Measurements from ENCODE around the gene CHN1.

CHN1 gene

DNA sequence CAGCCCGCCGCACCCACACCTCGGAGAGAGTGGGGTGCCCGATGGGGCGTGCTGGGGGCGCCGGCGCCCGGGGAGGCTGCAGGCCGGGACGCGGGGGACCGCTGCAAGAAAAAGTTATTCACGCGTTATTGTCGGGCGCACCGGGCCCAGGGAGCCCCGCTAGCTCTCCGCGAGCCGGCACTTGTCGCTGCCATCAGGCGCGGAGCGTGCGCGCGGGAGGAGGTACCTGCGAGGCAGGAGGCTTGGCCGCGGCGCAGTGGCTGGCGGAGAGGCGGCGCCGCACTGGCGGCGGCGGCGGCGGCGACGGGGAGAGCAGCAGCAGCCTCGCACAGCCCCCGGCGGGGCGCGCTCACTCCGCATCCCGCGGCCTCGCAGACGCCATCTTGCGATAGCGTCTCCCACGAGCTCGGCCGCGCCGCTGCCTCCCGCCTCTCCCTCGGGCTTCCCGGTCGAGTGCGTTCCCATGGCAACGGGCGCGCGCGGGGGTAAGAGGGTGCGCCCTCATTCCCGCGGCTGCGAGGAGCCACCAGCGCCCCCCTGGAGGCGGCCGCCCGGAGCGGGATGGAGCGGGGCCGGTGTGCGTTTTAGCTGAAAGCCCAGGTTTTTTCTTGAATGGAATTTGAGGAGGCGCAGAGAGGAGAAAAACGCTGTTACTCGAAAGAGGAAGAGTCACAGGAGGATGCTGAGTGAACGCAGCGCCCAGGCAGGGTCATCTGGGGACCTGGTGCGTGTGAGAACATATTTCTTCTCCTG is at the start of gene CHN1:
CHN1 (minus strand) TSS at position 402 of the 753 bp plus-strand sequence. CDS start 469 bp downstream, outside the sequence.
- peak; percentile 82 for DNase-seq

GRCh38 chr2:175054340-175054739 is 49.2 kb upstream of the CHN1 start:
- DNase-seq, result no peak

DNA sequence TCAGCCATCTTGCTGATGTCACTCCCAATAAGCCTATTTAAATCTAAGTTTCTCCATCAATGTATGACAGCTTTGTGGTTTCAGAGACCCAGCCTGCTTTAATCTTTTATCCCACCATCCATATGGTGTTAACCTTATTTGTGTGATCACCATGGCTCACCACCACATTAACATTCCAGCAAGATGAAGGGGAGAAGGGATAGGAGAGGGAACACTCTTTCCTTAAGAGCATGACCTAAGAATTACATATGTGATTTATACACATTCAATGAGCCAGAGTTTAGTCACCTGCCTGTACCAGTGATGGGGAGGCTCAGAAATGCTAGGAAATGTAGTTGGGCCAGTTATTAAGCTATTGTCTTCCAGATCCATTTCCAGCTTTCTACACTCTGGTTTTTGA is 44.5 kb upstream of the CHN1 start:
- no peak for DNase-seq

- no peak for DNase-seq
Measured at GRCh38 chr2:175048275-175048674, 43.1 kb upstream of the CHN1 start.

GRCh38 chr2:175039490-175039889 is 34.3 kb upstream of the CHN1 start:
- no peak for DNase-seq

DNA sequence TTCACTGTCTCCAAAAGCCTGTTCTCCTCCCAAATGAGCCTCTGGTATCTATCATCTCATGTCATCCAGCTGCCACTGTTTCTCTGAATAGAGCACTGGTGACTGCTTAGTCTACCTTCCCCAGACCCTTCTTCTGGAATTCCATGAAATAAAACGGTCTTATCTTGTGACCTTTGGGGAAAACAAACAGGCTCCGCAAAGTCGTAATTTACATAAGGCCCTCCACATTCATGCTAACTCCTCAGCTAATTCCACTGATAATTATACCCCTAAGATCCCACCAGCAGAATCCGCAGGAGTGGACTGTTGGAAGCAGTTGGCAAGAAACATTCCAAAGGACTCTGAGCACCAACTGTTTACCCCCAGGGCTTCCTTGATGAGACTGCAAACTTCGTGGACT is 33.9 kb upstream of the CHN1 start:
- no peak for DNase-seq

DNA sequence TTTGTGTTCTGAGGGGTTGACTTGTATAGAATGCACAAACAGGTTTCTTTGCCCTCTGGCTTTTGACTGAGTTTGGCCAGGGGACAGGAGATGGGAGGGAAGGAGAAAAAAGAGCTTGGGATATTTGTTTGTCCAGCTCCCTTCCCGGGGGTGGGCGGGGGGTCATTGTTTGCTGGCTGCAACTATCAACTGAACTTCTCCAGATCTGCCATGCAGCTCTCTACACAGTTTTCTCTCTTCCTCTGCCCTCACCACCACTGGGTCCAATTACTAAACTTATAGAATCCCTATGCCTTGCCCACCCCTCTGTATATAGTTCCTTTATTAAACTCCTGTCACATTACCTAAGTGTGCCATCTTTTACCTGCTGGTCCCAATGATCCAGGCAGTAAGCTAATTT is 32.8 kb upstream of the CHN1 start:
- DNase-seq, result no peak

- DNase-seq, result no peak
Measured at GRCh38 chr2:175036582-175037018, 31.4 kb upstream of the CHN1 start.

- no peak for DNase-seq
Measured at GRCh38 chr2:175035806-175036205, 30.6 kb upstream of the CHN1 start.

- no peak for DNase-seq
Measured at GRCh38 chr2:175034716-175035115, 29.5 kb upstream of the CHN1 start.

- DNase-seq, result peak; percentile 15
Measured at GRCh38 chr2:175030380-175031271, 25.4 kb upstream of the CHN1 start.

DNA sequence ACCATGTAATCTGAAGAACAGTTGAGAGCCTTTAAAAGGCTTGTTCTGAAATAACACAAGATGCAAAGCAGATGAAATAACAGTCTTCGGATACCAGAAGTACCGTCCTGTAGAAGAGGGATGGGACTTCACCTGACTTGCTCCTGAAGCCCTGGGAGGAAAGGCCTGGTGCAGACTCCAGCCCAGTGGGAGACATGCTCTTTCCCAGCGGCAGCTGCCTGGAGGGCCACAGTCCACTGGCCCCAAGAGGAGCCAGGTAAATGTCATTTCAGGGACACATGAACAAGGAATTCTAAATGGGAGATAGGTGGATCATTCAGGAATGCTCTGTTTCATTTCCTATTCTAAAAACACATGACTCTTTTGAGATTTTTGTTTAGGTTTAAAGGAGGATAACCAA is 22.6 kb upstream of the CHN1 start:
- no peak for DNase-seq

GRCh38 chr2:175026385-175026784 is 21.2 kb upstream of the CHN1 start:
- DNase-seq, result no peak

GRCh38 chr2:175025946-175026345 is 20.8 kb upstream of the CHN1 start:
- DNase-seq, result no peak

DNA sequence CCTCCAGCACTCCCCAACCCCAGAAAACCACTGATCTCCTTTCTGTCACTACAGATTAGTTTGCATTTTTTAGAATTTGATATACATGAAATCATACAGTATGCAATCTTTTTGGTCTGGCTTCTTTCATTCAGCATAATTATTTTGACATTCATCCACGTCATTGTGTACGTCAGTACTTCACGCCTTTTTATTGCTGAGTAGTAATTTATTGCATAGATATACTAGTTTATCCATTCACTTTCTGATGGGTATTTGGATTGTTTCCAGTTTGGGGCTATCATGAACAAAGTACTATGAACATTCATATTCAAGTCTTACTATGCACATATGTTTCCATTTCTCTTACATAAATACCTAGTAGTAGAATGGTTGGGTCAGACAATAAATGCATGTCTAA is 20.1 kb upstream of the CHN1 start:
- no peak for DNase-seq

GRCh38 chr2:175022923-175023322 is 17.7 kb upstream of the CHN1 start:
- DNase-seq, result no peak

GRCh38 chr2:175019566-175020327 is 14.6 kb upstream of the CHN1 start:
- no peak for DNase-seq

- DNase-seq, result no peak
Measured at GRCh38 chr2:175017618-175018414, 12.6 kb upstream of the CHN1 start.

DNA sequence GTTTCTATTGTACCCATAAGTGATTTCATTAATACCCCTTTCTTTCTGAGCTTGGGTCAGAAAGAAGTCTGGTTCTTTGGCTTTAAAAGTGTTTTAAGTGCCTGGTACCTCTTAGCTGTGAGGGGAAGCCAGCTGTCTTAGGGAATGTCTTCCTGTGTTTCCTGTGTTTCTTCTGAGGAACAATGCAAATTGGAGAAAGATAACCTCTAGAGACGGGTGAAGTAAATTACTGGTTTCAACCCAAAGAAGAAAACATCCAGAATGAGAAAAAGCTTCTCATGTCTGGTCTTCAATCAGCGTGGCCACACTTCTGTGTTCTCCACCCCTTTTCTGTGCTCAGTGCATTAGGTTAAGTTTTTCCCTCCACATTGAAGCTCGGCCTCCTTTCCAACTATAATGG is 10.2 kb upstream of the CHN1 start:
- DNase-seq, result no peak

GRCh38 chr2:175012516-175012915 is 7.3 kb upstream of the CHN1 start:
- no peak for DNase-seq

DNA sequence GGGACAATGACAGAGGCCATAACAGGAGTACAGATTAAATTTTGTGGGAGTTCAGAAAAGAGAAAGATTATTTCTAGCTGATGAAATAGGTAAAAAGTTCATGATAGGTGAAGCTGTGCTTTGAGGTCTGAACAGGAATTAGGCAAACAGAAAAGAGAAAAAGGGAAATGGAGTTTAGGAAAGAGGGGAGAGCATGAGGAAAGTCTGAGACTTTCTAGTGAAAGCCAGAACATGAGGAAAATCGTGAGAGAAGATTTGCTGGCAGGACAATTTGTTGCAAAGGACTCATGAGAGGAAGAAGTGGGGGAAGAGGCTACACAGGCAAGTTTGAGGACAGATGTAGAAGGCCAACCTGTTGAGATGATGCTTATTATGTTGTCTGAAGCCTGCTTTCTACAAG is 6.3 kb upstream of the CHN1 start:
- DNase-seq, result no peak

GRCh38 chr2:175010848-175011254 is 5.7 kb upstream of the CHN1 start:
- no peak for DNase-seq
